ENCODE results near the gene SHBG. TPM values are rescaled to one million over a fixed set of nuclear protein-coding genes. Genes with fewer than 3 reads are reported as not detected.
A peak's percentile ranks its signal among the peaks of the same experiment; 100 is the strongest.

Gene SHBG
- total RNA-seq, 1 donor from 2014 or later, result 0.74 TPM

GRCh38 chr17:7586673-7587419 lies 43.1 kb upstream of the SHBG start:
- TF ChIP-seq CTCF (IDR thresholded peaks at IDR 0.05; ENCODE audit: borderline replicate concordance), result peak; percentile 50
- Histone ChIP-seq H3K36me3 (peaks cover 23% of the 10 kb centered on the region), H3K9me3 (replicated peaks) (no peaks in the 10 kb centered on the region), H3K4me3 (peak overlapping the region; percentile 36), H3K27me3 (ENCODE audit: low read depth) (no peaks in the 10 kb centered on the region), H3K27ac (replicated peaks) (peak overlapping the region; percentile 83), H3K4me1 (peaks cover 68% of the 10 kb centered on the region)
- intact Hi-C loops (cut with micrococcal nuclease), result no loop called here
- no peak for DNase-seq

DNA sequence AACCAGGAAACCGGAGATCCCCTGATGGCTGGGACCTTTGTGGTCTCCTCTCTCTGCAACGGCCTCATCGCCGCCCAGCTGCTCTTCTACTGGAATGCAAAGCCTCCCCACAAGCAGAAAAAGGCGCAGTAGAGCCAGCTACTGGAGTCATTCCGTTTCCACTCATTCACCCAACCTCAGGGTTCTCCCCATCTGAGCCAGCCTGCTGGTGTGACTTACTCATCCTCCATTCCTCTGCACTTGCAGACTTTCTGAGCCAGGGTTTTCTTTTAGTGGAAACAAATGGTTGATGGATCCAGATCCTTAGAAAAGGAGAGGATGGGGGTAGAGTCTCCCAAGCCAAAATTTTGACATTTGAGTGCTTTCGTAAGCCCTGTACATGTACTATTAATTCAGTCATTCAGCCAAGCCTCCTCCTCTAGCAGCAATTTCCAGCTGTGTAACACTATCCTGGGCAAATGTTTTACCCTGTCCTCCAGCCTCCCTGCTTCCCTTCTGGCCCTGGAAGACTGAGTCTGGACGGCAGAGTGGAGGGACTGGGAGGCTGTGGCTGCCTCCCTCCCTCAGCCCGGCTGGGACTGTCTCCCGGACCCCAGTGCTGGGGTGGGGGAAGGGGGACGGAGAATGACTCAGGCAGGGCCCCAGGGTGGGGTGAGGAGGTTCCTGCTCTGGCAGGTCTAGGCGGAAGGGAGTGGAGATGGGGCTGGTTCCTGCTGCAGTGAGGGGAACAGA lies 42.3 kb upstream of the SHBG start:
- no peak for DNase-seq
- peak overlapping the region; percentile 83 for H3K27ac ChIP-seq (replicated peaks)
- peaks cover 31% of the 10 kb centered on the region for H3K36me3 ChIP-seq
- no peak for TF ChIP-seq CTCF (IDR thresholded peaks at IDR 0.05; ENCODE audit: borderline replicate concordance)
- H3K9me3 ChIP-seq (replicated peaks), result no peaks in the 10 kb centered on the region
- H3K27me3 ChIP-seq (ENCODE audit: low read depth), result no peaks in the 10 kb centered on the region
- intact Hi-C loops (cut with micrococcal nuclease), result no loop called here
- H3K4me3 ChIP-seq, result peak overlapping the region; percentile 36
- H3K4me1 ChIP-seq, result peaks cover 61% of the 10 kb centered on the region

- H3K4me1 ChIP-seq, result peaks cover 52% of the 10 kb centered on the region
- H3K27ac ChIP-seq (replicated peaks), result peak overlapping the region; percentile 83
- H3K9me3 ChIP-seq (replicated peaks), result no peaks in the 10 kb centered on the region
- intact Hi-C loops (cut with micrococcal nuclease), result no loop called here
- H3K36me3 ChIP-seq, result peaks cover 42% of the 10 kb centered on the region
- peak overlapping the region; percentile 63 for H3K4me3 ChIP-seq
- TF ChIP-seq CTCF (IDR thresholded peaks at IDR 0.05; ENCODE audit: borderline replicate concordance), result no peak
- no peaks in the 10 kb centered on the region for H3K27me3 ChIP-seq (ENCODE audit: low read depth)
- DNase-seq, result no peak
Measured at GRCh38 chr17:7588553-7589203, 41.3 kb upstream of the SHBG start.

DNA sequence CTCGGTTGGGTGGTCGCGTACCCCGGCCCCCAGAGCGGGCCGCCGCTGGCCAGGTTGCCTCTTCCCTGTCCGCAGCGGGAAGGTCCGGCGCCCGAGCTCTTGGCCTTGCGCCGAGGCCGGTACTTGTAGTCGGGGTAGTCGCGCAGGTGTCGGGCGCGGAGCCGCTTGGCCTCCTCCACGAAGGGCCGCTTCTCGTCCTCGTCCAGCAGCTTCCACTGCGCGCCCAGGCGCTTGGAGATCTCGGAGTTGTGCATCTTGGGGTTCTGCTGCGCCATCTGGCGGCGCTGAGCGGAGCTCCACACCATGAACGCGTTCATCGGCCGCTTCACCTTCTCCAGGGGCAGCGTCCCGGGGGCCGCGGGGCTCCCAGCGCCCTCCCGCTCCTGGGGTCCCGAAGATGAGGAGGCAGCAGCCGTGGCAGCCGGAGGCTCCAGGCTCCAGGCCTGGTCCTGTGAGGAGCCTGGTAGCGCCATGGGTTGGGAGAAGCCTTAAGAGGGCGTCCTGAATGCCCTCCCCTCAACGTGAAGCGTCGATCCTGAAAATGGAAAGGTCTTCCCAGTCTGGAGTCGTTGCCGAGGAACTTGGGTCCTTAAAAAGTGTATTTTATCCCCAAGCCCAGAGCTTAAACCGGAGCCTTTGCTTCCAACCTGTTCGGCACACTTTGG lies 40.6 kb upstream of the SHBG start:
- Histone ChIP-seq H3K4me1 (peaks cover 46% of the 10 kb centered on the region), H3K9me3 (replicated peaks) (no peaks in the 10 kb centered on the region), H3K27me3 (ENCODE audit: low read depth) (no peaks in the 10 kb centered on the region), H3K27ac (replicated peaks) (peak overlapping the region; percentile 83), H3K36me3 (peaks cover 48% of the 10 kb centered on the region), H3K4me3 (peak overlapping the region; percentile 63)
- peak; percentile 93 for TF ChIP-seq CTCF (IDR thresholded peaks at IDR 0.05; ENCODE audit: borderline replicate concordance)
- peak; percentile 87 for DNase-seq
- intact Hi-C loops (cut with micrococcal nuclease), result no loop called here

Data from left ventricle myocardium inferior (tissue), 1 donor.